Left cardiac atrium (tissue), 4 donors: ENCODE results near the gene SIGLEC9. TPM values are rescaled to one million over a fixed set of nuclear protein-coding genes. Genes with fewer than 3 reads are reported as not detected.
A peak's percentile ranks its signal among the peaks of the same experiment; 100 is the strongest.
"Not testable (repeated sequence)": the region's sequence is repeated elsewhere in the genome, so short reads cannot be mapped to it uniquely, and the experiment has no call there.

Experiments
- ATAC-seq, 2 donors: fragments of 200-7000 bp; cut with Tn5 transposase; one replicate each; pipeline ENCODE4 v1.9.1; 2020; ENCODE audit warnings: mild to moderate bottlenecking in 2 of 2, moderate library complexity in 2 of 2
- DNase-seq: peaks from one replicate; pipeline ENCODE4 v3.0.0-alpha.2; 2020
- intact Hi-C, 2 donors: fragments of 100-400 bp; cut with DNase I; formaldehyde crosslinking; loops; one replicate each; pipeline versions ENCODE4 v1.14.1 to v1.15.1; 2022 to 2023
- total RNA-seq, 2 donors: library from RNA; stranded (reverse); fragmentation: NEBNext Ultra II Directional; extraction: Animal tissue kit (Norgen Biotek cat#: 25700); gene quantifications; one replicate each; pipeline ENCODE4 v1.2.1, GENCODE V29; 2021
- donor health status: DM: no; HTN: yes; CAD: no.
- donor health status: DM: no; HTN: yes; CAD: no; lungs with severe emphysema.
- donor health status: DM: yes; HTN: yes; CAD: no.
- donor health status: Dilated cardiomyopathy.

The SIGLEC9 gene
- total RNA-seq, 2 donors from 2014 or later: 5.1 to 6.6 TPM

- ATAC-seq: peak; percentile 63 to 72
- DNase-seq: peak; percentile 62
Observed at GRCh38 chr19:51138549-51138979, 13.9 kb downstream of the SIGLEC9 start.

GRCh38 chr19:51139299-51140014 is 14.8 kb downstream of the SIGLEC9 start:
- peak in 1 of 2 donors; percentile 30 for ATAC-seq
- DNase-seq: no peak
- intact Hi-C loops: no loop called here

More at GRCh38 chr19:51138549-51138979, 13.9 kb downstream of the SIGLEC9 start:
- intact Hi-C loops: no loop called here

- no peak for ATAC-seq
- no peak for DNase-seq
- intact Hi-C loops: no loop called here
Observed at GRCh38 chr19:51140441-51140840, 15.7 kb downstream of the SIGLEC9 start.

DNA sequence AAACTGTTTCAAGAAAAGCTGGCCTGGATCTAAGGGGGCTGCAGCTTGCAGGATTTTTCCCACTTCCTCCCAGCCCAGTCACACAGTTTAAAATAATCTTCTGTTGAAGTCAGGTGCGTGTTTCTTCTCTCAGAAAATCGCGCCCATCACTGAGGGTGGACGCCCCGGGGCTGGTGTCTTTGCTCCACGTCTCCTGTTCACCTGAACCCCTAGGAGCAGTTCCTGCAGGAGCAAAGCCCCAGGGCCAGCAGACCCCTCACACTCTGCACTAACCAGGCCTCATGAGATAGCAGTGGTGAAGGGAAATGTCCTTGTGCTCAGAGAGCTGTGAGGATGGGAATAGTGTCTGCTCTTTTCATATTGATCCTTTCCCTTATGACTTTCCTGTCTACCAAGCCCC is 16.5 kb downstream of the SIGLEC9 start:
- ATAC-seq: no peak
- intact Hi-C loops: no loop called here
- DNase-seq: no peak

DNA sequence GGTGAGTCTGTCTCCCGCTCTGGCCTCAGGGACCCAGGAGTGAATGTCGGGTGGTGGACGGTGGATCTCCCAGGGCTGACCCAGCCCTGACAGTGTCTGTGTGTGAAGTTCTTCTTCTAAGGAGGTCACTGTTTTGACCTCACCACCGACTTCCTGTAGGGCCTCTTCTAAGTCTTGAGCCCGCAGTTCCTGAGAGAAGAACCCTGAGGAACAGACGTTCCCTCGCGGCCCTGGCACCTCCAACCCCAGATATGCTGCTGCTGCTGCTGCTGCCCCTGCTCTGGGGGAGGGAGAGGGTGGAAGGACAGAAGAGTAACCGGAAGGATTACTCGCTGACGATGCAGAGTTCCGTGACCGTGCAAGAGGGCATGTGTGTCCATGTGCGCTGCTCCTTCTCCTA is 17.4 kb downstream of the SIGLEC9 start, which contains the start of gene SIGLEC7:
Gene SIGLEC7 (plus strand): TSS at position 183 of the 400 bp plus-strand sequence. CDS start 69 bp downstream, at position 252.
- ATAC-seq (peak in 1 of 2 donors; percentile 55), DNase-seq (peak; percentile 58)
- intact Hi-C loops: no loop called here

- intact Hi-C loops, DNase-seq: not testable (repeated sequence)
- peak in 1 of 2 donors; percentile 5 for ATAC-seq
Observed at GRCh38 chr19:51142809-51143475, 18.2 kb downstream of the SIGLEC9 start.

GRCh38 chr19:51143486-51143885 is 18.8 kb downstream of the SIGLEC9 start:
- intact Hi-C loops: no loop called here
- DNase-seq (no peak), ATAC-seq (no peak)

GRCh38 chr19:51144482-51145045 is 19.9 kb downstream of the SIGLEC9 start:
- DNase-seq (no peak), ATAC-seq (no peak)
- intact Hi-C loops: no loop called here

GRCh38 chr19:51145916-51146493 is 21.3 kb downstream of the SIGLEC9 start:
- DNase-seq (no peak), ATAC-seq (no peak)
- intact Hi-C loops: no loop called here

DNA sequence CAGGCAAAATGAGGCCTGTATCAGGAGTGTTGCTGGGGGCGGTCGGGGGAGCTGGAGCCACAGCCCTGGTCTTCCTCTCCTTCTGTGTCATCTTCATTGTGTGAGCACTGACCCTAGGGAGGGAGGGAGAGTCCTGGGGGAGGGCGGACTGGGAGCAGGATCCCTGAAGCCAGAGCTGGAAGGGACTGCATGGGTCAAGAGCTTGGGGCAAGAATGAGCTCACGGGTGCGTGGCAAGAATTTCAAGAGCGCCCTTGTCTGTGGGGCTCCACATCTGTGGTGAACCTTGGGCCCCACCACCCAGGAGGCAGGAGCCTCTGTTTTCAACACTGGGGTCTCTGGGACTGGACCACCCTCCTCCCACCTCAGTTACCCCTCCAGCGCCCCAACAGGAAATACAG is 22.0 kb downstream of the SIGLEC9 start:
- intact Hi-C loops: no loop called here
- no peak for ATAC-seq
- DNase-seq: no peak

DNA sequence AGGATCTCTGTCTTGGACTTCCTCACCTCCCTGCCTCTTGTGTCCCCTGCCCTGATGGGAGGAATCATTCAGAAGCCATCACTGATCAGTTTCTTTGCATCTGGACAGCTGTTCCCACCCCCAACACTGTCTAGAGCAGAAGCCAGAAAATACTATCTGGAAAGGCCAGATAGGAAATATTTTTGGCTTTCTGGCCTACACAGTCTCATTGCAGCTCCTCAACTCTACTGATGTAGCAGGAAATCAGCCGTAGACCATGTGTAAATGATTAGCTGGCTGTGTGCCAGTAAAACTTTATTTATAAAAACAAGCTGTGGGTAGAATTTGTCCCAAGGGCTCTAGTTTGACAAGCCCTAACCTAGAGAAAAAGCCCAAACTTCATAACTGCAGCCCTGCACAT is 23.0 kb downstream of the SIGLEC9 start:
- ATAC-seq: no peak
- intact Hi-C loops: no loop called here

DNA sequence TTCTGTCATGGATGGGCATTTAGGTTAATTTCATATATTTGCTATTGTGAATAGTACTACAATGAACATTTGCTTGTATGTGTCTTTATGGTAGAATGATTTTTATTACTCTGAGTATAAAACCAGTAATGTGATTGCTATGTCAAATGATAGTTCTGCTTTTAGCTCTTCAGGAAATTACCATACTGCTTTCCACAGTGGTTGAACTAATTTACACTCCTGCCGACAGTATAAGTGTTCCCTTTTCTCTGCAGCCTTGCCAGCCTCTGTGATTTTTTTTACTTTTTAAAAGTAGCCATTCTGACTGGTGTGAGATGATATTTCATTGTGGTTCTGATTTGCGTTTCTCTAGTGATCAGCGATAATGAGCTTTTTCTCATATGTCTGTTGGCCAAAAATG is 23.9 kb downstream of the SIGLEC9 start:
- intact Hi-C loops: no loop called here
- DNase-seq: no peak
- no peak for ATAC-seq

More for the DNA sequence above, 23.0 kb downstream of the SIGLEC9 start:
- DNase-seq: no peak

- intact Hi-C loops: no loop called here
- ATAC-seq (no peak), DNase-seq (no peak)
Observed at GRCh38 chr19:51150627-51151026, 25.9 kb downstream of the SIGLEC9 start.

DNA sequence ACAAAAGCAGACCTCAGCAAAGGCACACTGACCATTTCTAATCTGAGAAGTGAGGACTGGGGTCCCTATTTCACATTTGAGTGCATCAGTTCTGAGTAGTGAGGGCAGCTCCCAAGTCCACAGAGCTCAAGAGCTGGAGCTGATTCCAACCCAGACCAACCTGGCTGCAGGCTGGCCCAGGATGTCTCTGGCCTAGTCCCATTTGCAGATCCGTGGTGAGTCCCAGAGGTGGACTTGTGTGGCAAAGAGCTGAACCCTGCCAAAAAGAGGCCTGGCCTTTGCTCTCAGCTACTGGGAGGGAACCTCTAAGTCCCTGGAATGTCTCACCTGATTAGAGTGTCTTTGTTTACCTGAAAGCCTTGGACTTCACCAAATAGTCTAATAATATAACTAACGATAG is 32.0 kb downstream of the SIGLEC9 start:
- no peak for DNase-seq
- no peak for ATAC-seq
- intact Hi-C loops: no loop called here

GRCh38 chr19:51157265-51157664 is 32.6 kb downstream of the SIGLEC9 start:
- ATAC-seq (no peak), DNase-seq (no peak)
- intact Hi-C loops: no loop called here

DNA sequence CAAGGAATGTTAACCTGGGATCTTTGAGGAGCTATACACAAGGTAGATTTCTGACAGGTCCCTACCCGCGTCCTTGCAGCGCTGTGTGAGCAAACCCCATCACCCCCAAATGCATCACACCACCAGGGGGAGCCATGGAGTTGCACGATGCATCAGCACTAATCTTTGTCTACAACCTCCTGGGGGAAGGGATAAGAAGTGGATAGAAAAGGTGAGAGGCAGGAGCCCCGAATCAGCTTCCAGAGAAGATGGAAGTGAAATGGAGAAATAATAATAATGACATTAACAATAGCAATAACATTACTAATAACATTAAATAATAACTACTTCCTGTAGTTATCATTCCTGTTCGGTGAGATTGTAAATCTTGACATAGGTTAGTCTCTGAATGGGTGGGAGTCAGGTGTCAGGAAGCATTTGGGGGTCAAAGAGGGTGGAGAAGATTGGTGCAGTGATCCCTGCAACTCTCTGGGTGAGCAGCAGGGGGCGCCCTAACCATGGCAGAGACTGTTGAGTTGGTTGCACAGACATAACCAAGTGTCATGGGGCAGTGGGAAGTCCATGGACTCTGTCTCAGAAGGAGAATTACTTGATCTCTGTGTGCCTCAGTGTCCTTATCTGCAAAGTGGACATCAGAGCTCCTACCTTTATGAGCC is 33.9 kb downstream of the SIGLEC9 start:
- ATAC-seq: peak in 1 of 2 donors; percentile 68
- intact Hi-C loops: no loop called here
- DNase-seq: peak; percentile 65

DNA sequence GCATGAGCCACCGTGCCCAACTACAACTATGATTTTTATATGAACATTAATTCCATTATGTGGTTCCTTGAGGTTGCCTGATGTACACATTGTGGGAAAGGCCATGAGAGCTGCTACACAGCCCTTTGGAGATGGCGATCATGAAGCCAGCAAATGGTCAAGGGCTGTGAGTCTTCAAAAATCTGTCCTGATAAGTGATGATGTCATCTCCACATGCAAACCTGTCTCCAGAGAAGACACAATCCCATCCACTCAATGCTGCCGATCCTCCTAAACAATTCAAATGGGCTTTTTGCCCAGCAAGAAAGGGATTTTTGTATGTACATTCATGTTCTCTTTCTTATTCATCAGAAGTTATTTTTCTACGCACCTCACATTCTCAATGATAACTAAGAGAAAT is 35.0 kb downstream of the SIGLEC9 start:
- intact Hi-C loops: no loop called here
- ATAC-seq (no peak), DNase-seq (no peak)

DNA sequence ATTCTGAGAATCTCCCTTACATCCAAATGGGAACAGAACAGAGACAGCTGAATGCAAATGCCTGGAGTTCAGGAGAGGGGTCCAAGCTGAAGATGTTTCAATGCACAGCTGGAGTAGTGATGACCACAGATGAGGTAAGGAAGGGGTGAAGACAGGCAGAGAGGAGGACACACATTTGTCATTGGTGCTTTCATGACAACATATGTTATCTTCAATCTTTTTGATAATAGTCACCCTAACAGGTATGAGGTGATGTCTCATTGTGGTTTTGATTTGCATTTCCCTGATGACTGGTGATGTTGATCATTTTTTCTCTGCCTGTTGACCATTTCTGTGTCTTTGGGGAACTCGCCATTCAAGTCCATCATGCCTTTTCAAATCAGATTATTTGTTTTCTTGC is 36.6 kb downstream of the SIGLEC9 start:
- no peak for ATAC-seq
- intact Hi-C loops: no loop called here

GRCh38 chr19:51161867-51162496 is 37.3 kb downstream of the SIGLEC9 start:
- no peak for DNase-seq
- intact Hi-C loops: no loop called here
- no peak for ATAC-seq

More for the DNA sequence above, 36.6 kb downstream of the SIGLEC9 start:
- no peak for DNase-seq
